H1 (cell line): Measurements from ENCODE around the gene MAP4K4. TPM values are rescaled to one million over a fixed set of nuclear protein-coding genes. Genes with fewer than 3 reads are reported as not detected.

ENCODE experiments used
- CTCF ChIA-PET: fragments of 300-600 bp; sonication (Branson Sonifier 250); formaldehyde crosslinking; loops from one replicate; lab custom pipeline; 2021; ENCODE audit not compliant: partially characterized antibody; lab: Charles Lee
- POLR2A ChIA-PET: fragments of 300-600 bp; sonication (Branson Sonifier 250); formaldehyde crosslinking; loops from one replicate; lab custom pipeline; 2021; ENCODE audit warnings: inconsistent platforms; ENCODE audit not compliant: partially characterized antibody; lab: Charles Lee
- DNase-seq, 2 experiments: peaks; one replicate each; pipeline versions ENCODE4 v3.0.0 to v3.0.0-alpha.2; 2010 to 2022; ENCODE audit warnings: low spot score in 2 of 2, low read depth in 1 of 2, mixed read lengths in 1 of 2
- FAIRE-seq: peaks from 2 replicates; lab custom pipeline; 2011; peaks lifted over from hg19 to GRCh38; lab: Jason Lieb, UNC
- H2AFZ ChIP-seq: 2 replicates; pipeline ENCODE4 v1.8.1; 2012; ENCODE audit warnings: low read length, inconsistent platforms
- H2AK5ac ChIP-seq: 2 replicates; pipeline ENCODE4 v1.6.1; 2013; ENCODE audit warnings: low read depth, low read length
- H2BK120ac ChIP-seq: replicated peaks from 2 replicates; pipeline ENCODE3; 2013; ENCODE audit warnings: low read depth, low read length, inconsistent platforms
- H2BK12ac ChIP-seq: 2 replicates; pipeline ENCODE4 v1.6.1; 2013; ENCODE audit warnings: low read depth, low read length
- H2BK15ac ChIP-seq: 2 replicates; pipeline ENCODE4 v1.6.1; 2013; ENCODE audit warnings: low read length
- H2BK20ac ChIP-seq: 2 replicates; pipeline ENCODE4 v1.6.1; 2013; ENCODE audit warnings: low read length
- H2BK5ac ChIP-seq: 2 replicates; pipeline ENCODE4 v1.6.1; 2013; ENCODE audit warnings: low read depth, low read length
- H3K14ac ChIP-seq: 2 replicates; pipeline ENCODE4 v1.6.1; 2013; ENCODE audit warnings: inconsistent platforms; ENCODE audit not compliant: insufficient read length
- H3K18ac ChIP-seq: 2 replicates; pipeline ENCODE4 v1.6.1; 2013; ENCODE audit warnings: low read length; ENCODE audit errors: extremely low read depth
- H3K23ac ChIP-seq: 2 replicates; pipeline ENCODE4 v1.6.1; 2013; ENCODE audit warnings: inconsistent platforms; ENCODE audit not compliant: insufficient read length
- H3K23me2 ChIP-seq: 2 replicates; pipeline ENCODE4 v1.6.1; 2013; ENCODE audit warnings: low read depth, low read length
- H3K27ac ChIP-seq: 2 replicates; pipeline ENCODE4 v1.6.1; 2011; ENCODE audit warnings: low read depth, low read length, inconsistent platforms
- H3K27me3 ChIP-seq, 4 experiments: replicated peaks in 1 of 4; 1 replicate in 1 of 4; 2 replicates in 3 of 4; pipeline versions ENCODE4 v1.6.1 to v1.8.1; 2011 to 2013; ENCODE audit warnings: low read length in 3 of 4, mild to moderate bottlenecking in 3 of 4, inconsistent platforms in 2 of 4, mixed read lengths in 2 of 4, moderate library complexity in 1 of 4; ENCODE audit not compliant: control insufficient read depth in 3 of 4, insufficient read depth in 3 of 4; ENCODE audit errors: extremely low read depth in 1 of 4
- H3K36me3 ChIP-seq, 4 experiments: 2 replicates each; pipeline versions ENCODE4 v1.6.1 to v1.8.1; 2011 to 2013; ENCODE audit warnings: mild to moderate bottlenecking in 4 of 4, low read length in 3 of 4, moderate library complexity in 2 of 4, control low read depth in 1 of 4, inconsistent platforms in 1 of 4; ENCODE audit not compliant: insufficient read depth in 4 of 4, control insufficient read depth in 2 of 4
- H3K4ac ChIP-seq: replicated peaks from 2 replicates; pipeline ENCODE3; 2013; ENCODE audit warnings: low read length, low read depth, mixed read lengths, inconsistent platforms; ENCODE audit not compliant: insufficient read length
- H3K4me1 ChIP-seq, 4 experiments: replicated peaks in 1 of 4; 1 replicate in 1 of 4; 2 replicates in 3 of 4; pipeline versions ENCODE4 v1.6.1 to v1.8.1; 2011 to 2013; ENCODE audit warnings: low read length in 3 of 4, inconsistent platforms in 2 of 4, mixed read lengths in 1 of 4; ENCODE audit not compliant: insufficient read depth in 4 of 4, control insufficient read depth in 3 of 4
- H3K4me2 ChIP-seq, 2 experiments: 2 replicates each; pipeline versions ENCODE4 v1.6.1 to v1.8.1; 2011 to 2013; ENCODE audit warnings: low read depth in 2 of 2, low read length in 2 of 2, control low read depth in 1 of 2, inconsistent platforms in 1 of 2, mild to moderate bottlenecking in 1 of 2; ENCODE audit not compliant: insufficient read depth in 1 of 2
- H3K4me3 ChIP-seq, 4 experiments: fragments of 200-600, 300-600 bp in 1 of 4; sonication (generic), shearing (Covaris generic), sonication (Bioruptor Twin) in 1 of 4; 2 replicates each; pipeline versions ENCODE4 v1.5.1 to v1.8.1; 2011 to 2016; ENCODE audit warnings: low read length in 4 of 4, low read depth in 3 of 4, control low read depth in 2 of 4, inconsistent platforms in 2 of 4, mild to moderate bottlenecking in 2 of 4, mixed read lengths in 1 of 4, moderate library complexity in 1 of 4; ENCODE audit not compliant: insufficient read depth in 2 of 4; ENCODE audit errors: extremely low read depth in 1 of 4
- H3K56ac ChIP-seq: replicated peaks from 2 replicates; pipeline ENCODE3; 2013; ENCODE audit warnings: low read depth, mild to moderate bottlenecking, mixed read lengths, low read length, inconsistent platforms; ENCODE audit not compliant: insufficient read length
- H3K79me1 ChIP-seq: 2 replicates; pipeline ENCODE4 v1.6.1; 2013; ENCODE audit warnings: low read depth, low read length, control low read depth
- H3K79me2 ChIP-seq, 2 experiments: 2 replicates each; pipeline versions ENCODE4 v1.6.1 to v1.8.1; 2012 to 2013; ENCODE audit warnings: low read length in 2 of 2, mild to moderate bottlenecking in 2 of 2, inconsistent platforms in 1 of 2; ENCODE audit not compliant: insufficient read depth in 2 of 2, control insufficient read depth in 1 of 2
- H3K9ac ChIP-seq, 4 experiments: replicated peaks in 1 of 4; 1 replicate in 1 of 4; 2 replicates in 3 of 4; pipeline versions ENCODE4 v1.6.1 to v1.8.1; 2011 to 2013; ENCODE audit warnings: low read depth in 3 of 4, low read length in 3 of 4, control low read depth in 2 of 4, mild to moderate bottlenecking in 2 of 4, moderate library complexity in 2 of 4, inconsistent platforms in 1 of 4; ENCODE audit errors: extremely low read depth in 1 of 4
- H3K9me3 ChIP-seq, 2 experiments: 2 replicates each; pipeline versions ENCODE4 v1.6.1 to v1.8.1; 2012 to 2013; ENCODE audit warnings: mild to moderate bottlenecking in 2 of 2, moderate library complexity in 2 of 2, control low read depth in 1 of 2, inconsistent platforms in 1 of 2, low read depth in 1 of 2, low read length in 1 of 2, mixed read lengths in 1 of 2; ENCODE audit not compliant: insufficient read depth in 2 of 2
- H4K20me1 ChIP-seq, 2 experiments: replicated peaks in 1 of 2; 2 replicates each; pipeline versions ENCODE3 to v1.8.1; 2011 to 2013; ENCODE audit warnings: inconsistent platforms in 2 of 2, low read length in 2 of 2, mild to moderate bottlenecking in 1 of 2; ENCODE audit not compliant: insufficient read depth in 2 of 2, control insufficient read depth in 1 of 2
- H4K5ac ChIP-seq: 2 replicates; pipeline ENCODE4 v1.6.1; 2013; ENCODE audit warnings: low read length, low read depth, mixed read lengths, inconsistent platforms; ENCODE audit not compliant: insufficient read length
- H4K8ac ChIP-seq: 2 replicates; pipeline ENCODE4 v1.8.0; 2013; ENCODE audit warnings: mild to moderate bottlenecking, moderate library complexity, low read length, inconsistent platforms; ENCODE audit not compliant: insufficient read depth; ENCODE audit errors: extremely low read depth
- H4K91ac ChIP-seq: replicated peaks from 2 replicates; pipeline ENCODE3; 2013; ENCODE audit warnings: low read length, mixed read lengths, inconsistent platforms; ENCODE audit not compliant: insufficient read length
- EP300 ChIP-seq, 2 experiments: IDR thresholded peaks; 1 replicate in 1 of 2; 2 replicates in 1 of 2; pipeline ENCODE4 v1.6.1; 2011 to 2012; ENCODE audit warnings: low read depth in 2 of 2, low read length in 2 of 2, mild to moderate bottlenecking in 2 of 2, borderline replicate concordance in 1 of 2, inconsistent platforms in 1 of 2, moderate library complexity in 1 of 2
- EZH2 ChIP-seq: fragments of 200-600 bp; sonication (generic); IDR thresholded peaks from 2 replicates; pipeline ENCODE4 v1.7.1; 2012; ENCODE audit warnings: low read depth, mild to moderate bottlenecking, moderate library complexity, low read length, inconsistent platforms; ENCODE audit not compliant: severe bottlenecking
- GABPA ChIP-seq: IDR thresholded peaks from 2 replicates; pipeline ENCODE4 v1.6.1; 2011; ENCODE audit warnings: mild to moderate bottlenecking, low read length, moderate library complexity, borderline replicate concordance; ENCODE audit not compliant: insufficient read depth
- GTF2F1 ChIP-seq: IDR thresholded peaks from 2 replicates; pipeline ENCODE4 v1.6.1; 2012; ENCODE audit warnings: low read depth, low read length, improper control_type of control experiment, borderline replicate concordance
- HDAC2 ChIP-seq, 2 experiments: fragments of 300-600 bp in 1 of 2; sonication (generic) in 1 of 2; IDR thresholded peaks; 2 replicates each; pipeline ENCODE4 v1.6.1; 2011 to 2012; ENCODE audit warnings: low read depth in 2 of 2, low read length in 2 of 2, mild to moderate bottlenecking in 2 of 2, moderate library complexity in 2 of 2, borderline replicate concordance in 1 of 2, inconsistent platforms in 1 of 2
- KDM5A ChIP-seq: fragments of 200-600 bp; IDR thresholded peaks from 2 replicates; pipeline ENCODE4 v1.7.1; 2012; ENCODE audit warnings: mild to moderate bottlenecking, low read length, inconsistent platforms, mixed read lengths
- NANOG ChIP-seq: IDR thresholded peaks from 2 replicates; pipeline ENCODE4 v1.6.1; 2011; ENCODE audit warnings: low read length, low read depth, mild to moderate bottlenecking, inconsistent platforms; ENCODE audit not compliant: insufficient read depth, poor library complexity, severe bottlenecking
- NRF1 ChIP-seq: IDR thresholded peaks from 2 replicates; pipeline ENCODE4 v1.6.1; 2011; ENCODE audit warnings: mild to moderate bottlenecking, low read depth, low read length, improper control_type of control experiment
- PHF8 ChIP-seq: fragments of 200-600 bp; sonication (generic); conservative IDR thresholded peaks from 2 replicates; pipeline ENCODE4 v1.7.1; 2012; ENCODE audit warnings: low read depth, mild to moderate bottlenecking, inconsistent platforms, low read length, moderate library complexity
- RBBP5 ChIP-seq: IDR thresholded peaks from 2 replicates; pipeline ENCODE4 v1.7.1; 2012; ENCODE audit warnings: low read depth, mild to moderate bottlenecking, inconsistent platforms, low read length, moderate library complexity, borderline replicate concordance
- SIRT6 ChIP-seq: IDR thresholded peaks from one replicate; pipeline ENCODE4 v1.7.1; 2012; ENCODE audit warnings: low read length, inconsistent platforms
- SP4 ChIP-seq: IDR thresholded peaks from 2 replicates; pipeline ENCODE4 v1.6.1; 2012; ENCODE audit warnings: low read length, inconsistent platforms
- SRF ChIP-seq: IDR thresholded peaks from 2 replicates; pipeline ENCODE4 v1.6.1; 2011; ENCODE audit warnings: mild to moderate bottlenecking, low read depth, low read length, moderate library complexity
- YY1 ChIP-seq: IDR thresholded peaks from 2 replicates; pipeline ENCODE4 v1.6.1; 2011; ENCODE audit warnings: low read depth, mild to moderate bottlenecking, low read length
- WGBS, 2 experiments: shearing (Covaris generic) in 1 of 2; methylation state at CpG; one replicate each; pipeline versions ENCODE4 v1.1.6 to v1.1.7; 2013 to 2015; ENCODE audit warnings: low lambda C conversion rate in 2 of 2, mixed read lengths in 2 of 2, inconsistent platforms in 1 of 2, low coverage in 1 of 2, missing lambda C conversion rate in 1 of 2; ENCODE audit not compliant: insufficient replicate concordance in 2 of 2, insufficient coverage in 1 of 2, insufficient read length in 1 of 2; ENCODE audit errors: extremely low coverage in 1 of 2, missing lambda C conversion rate in 1 of 2; 5-methylcytosine and 5-hydroxymethylcytosine counted together
- polyA plus RNA-seq, 7 experiments: library from polyadenylated mRNA; depleted of rRNA in 3 of 7; stranded (reverse) in 5 of 7; unstranded in 2 of 7; fragments of >200 nt in 5 of 7; fragments of 200-250 nt in 2 of 7; gene quantifications; 1 replicate in 5 of 7; 2 replicates in 1 of 7; 4 replicates in 1 of 7; pipeline versions ENCODE4 v1.2.1 to v1.2.3, GENCODE V29; 2011 to 2013; ENCODE audit warnings: missing spikeins in 2 of 7, mixed read lengths in 2 of 7
- total RNA-seq: library from RNA; stranded (reverse); fragmentation: NEBNext Ultra II Directional; extraction: Animal tissue kit (Norgen Biotek cat#: 25700); gene quantifications from 2 replicates; pipeline ENCODE4 v1.2.1, GENCODE V29; 2021

MAP4K4 gene
- total and polyA plus RNA-seq, 2 of the 8 experiments (the other 6 are each of a cell fraction or from before 2014, with no cell fraction given), result 53.2 to 138 TPM

GRCh38 chr2:101676674-101677073 is 20.8 kb upstream of the MAP4K4 start:
- CTCF ChIA-PET, result no interaction called here
- DNase-seq, result no peak
- H3K4me2 ChIP-seq, result no peak overlapping the region
- no peaks in the 10 kb centered on the region for H3K4me1 ChIP-seq
- H2BK120ac ChIP-seq, result no peak overlapping the region
- no peak overlapping the region for H3K4ac ChIP-seq
- peaks cover 0 to 4% of the 10 kb centered on the region in 2 experiments; a peak in 2 of 4 replicates for H3K9me3 ChIP-seq
- no peak overlapping the region for H3K56ac ChIP-seq
- H3K27ac ChIP-seq, result no peak overlapping the region
- H4K20me1 ChIP-seq, result no peaks in the 10 kb centered on the region
- H3K27me3 ChIP-seq, result no peaks in the 10 kb centered on the region
- H2AFZ ChIP-seq, result no peak overlapping the region
- no peak overlapping the region for H2BK20ac ChIP-seq
- 91% methylated on average over 2 of the region's 2 CpGs; no CpG with 5 or more reads in 1 of the 2 experiments for WGBS, 2 experiments
- no peaks in the 10 kb centered on the region for H3K79me2 ChIP-seq
- no peak overlapping the region for H4K8ac ChIP-seq
- H3K36me3 ChIP-seq, result no peaks in the 10 kb centered on the region
- no peak for FAIRE-seq
- no peak overlapping the region for H3K23ac ChIP-seq
- no peak overlapping the region for H2BK5ac ChIP-seq
- H2BK12ac ChIP-seq, result no peak overlapping the region
- H2AK5ac ChIP-seq, result no peak overlapping the region
- TF ChIP-seq NRF1, result no peak
- no peak for TF ChIP-seq SP4
- TF ChIP-seq GABPA, result no peak
- no peak for TF ChIP-seq NANOG
- no peak for TF ChIP-seq GTF2F1
- TF ChIP-seq YY1, result no peak
- TF ChIP-seq SIRT6, result no peak
- TF ChIP-seq EP300 (IDR thresholded peaks at IDR 0.05; ENCODE audit: borderline replicate concordance in 1 of 2, low read depth in 2 of 2, low read length in 2 of 2), result no peak
- TF ChIP-seq SRF, result no peak
- TF ChIP-seq RBBP5, result no peak
- TF ChIP-seq HDAC2 (IDR thresholded peaks at IDR 0.05; ENCODE audit: borderline replicate concordance in 1 of 2, low read depth in 2 of 2, low read length in 2 of 2), result no peak
- TF ChIP-seq KDM5A, result no peak
- no peak for TF ChIP-seq PHF8
- no peak for TF ChIP-seq EZH2
- TF ChIP-seq, all 59 proteins: peak for 0
- Histone ChIP-seq H3K23me2 (no peaks in the 10 kb centered on the region), H4K91ac (no peak overlapping the region), H3K9ac (no peak overlapping the region; a peak in 1 of 7 replicates), H3K79me1 (no peaks in the 10 kb centered on the region), H3K14ac (no peak overlapping the region), H3K4me3 (no peak overlapping the region), H4K5ac (no peak overlapping the region), H3K18ac (no peak overlapping the region), H2BK15ac (no peak overlapping the region)
- POLR2A ChIA-PET, result no interaction called here
